OCI-LY7 (cell line): ENCODE results near the gene GRPEL2. TPM values are rescaled to one million over a fixed set of nuclear protein-coding genes. Genes with fewer than 3 reads are reported as not detected.

ENCODE experiments used
- BruUV-seq: library from RNA; stranded (reverse); fragments of 400-500 nt; replicated peaks from 2 replicates; lab custom pipeline; 2021; lab: Mats Ljungman, UMichigan
- CTCF ChIA-PET: fragments of 300-600 bp; sonication (Branson Sonifier 250); formaldehyde crosslinking; loops from one replicate; lab custom pipeline; 2022; ENCODE audit warnings: antibody characterized with exemption; ENCODE audit not compliant: unreplicated experiment; lab: Charles Lee
- POLR2A ChIA-PET: fragments of 300-600 bp; sonication (Branson Sonifier 250); formaldehyde crosslinking; loops from one replicate; lab custom pipeline; 2022; ENCODE audit warnings: antibody characterized with exemption; lab: Charles Lee
- DNase-seq: peaks from one replicate; pipeline ENCODE4 v3.0.0-alpha.2; 2015; ENCODE audit warnings: low spot score
- H2AFZ ChIP-seq: fragments of 200-600 bp; sonication (generic), shearing (Covaris generic); 2 replicates; pipeline ENCODE4 v1.6.1; 2014; ENCODE audit warnings: mild to moderate bottlenecking, antibody characterized with exemption, low read length, moderate library complexity
- H3K27ac ChIP-seq: fragments of 200-600 bp; sonication (generic); 2 replicates; pipeline ENCODE4 v1.5.1; 2014; ENCODE audit warnings: mixed run types, low read depth, mild to moderate bottlenecking, moderate library complexity, low read length, inconsistent platforms; ENCODE audit not compliant: poor library complexity, severe bottlenecking
- H3K36me3 ChIP-seq: fragments of 200-600 bp; sonication (generic); 2 replicates; pipeline ENCODE4 v1.6.1; 2014; ENCODE audit warnings: mild to moderate bottlenecking, antibody characterized with exemption, low read length, moderate library complexity, mixed read lengths; ENCODE audit not compliant: insufficient read depth
- H3K4me1 ChIP-seq: fragments of 200-600 bp; sonication (generic); 2 replicates; pipeline ENCODE4 v1.5.1; 2014; ENCODE audit warnings: mild to moderate bottlenecking, low read length; ENCODE audit not compliant: insufficient read depth, poor library complexity, severe bottlenecking
- H3K4me2 ChIP-seq: fragments of 200-600 bp; sonication (generic); 2 replicates; pipeline ENCODE4 v1.6.1; 2014; ENCODE audit warnings: mild to moderate bottlenecking, low read length
- H3K4me3 ChIP-seq: fragments of 200-600 bp; sonication (generic); 2 replicates; pipeline ENCODE4 v1.5.1; 2014; ENCODE audit warnings: mild to moderate bottlenecking, low read depth, low read length; ENCODE audit not compliant: poor library complexity, severe bottlenecking
- H3K79me2 ChIP-seq: fragments of 200-600 bp; sonication (generic); 2 replicates; pipeline ENCODE4 v1.6.1; 2016; ENCODE audit warnings: low read depth, mild to moderate bottlenecking, low read length, moderate library complexity, mixed read lengths; ENCODE audit not compliant: insufficient read depth
- H3K9me2 ChIP-seq: fragments of 200-600 bp; sonication (generic); 2 replicates; pipeline ENCODE4 v1.6.1; 2016; ENCODE audit warnings: mild to moderate bottlenecking, low read length, mixed read lengths; ENCODE audit not compliant: insufficient read depth
- H3K9me3 ChIP-seq: fragments of 200-600 bp; sonication (generic); 2 replicates; pipeline ENCODE4 v1.6.1; 2014; ENCODE audit warnings: mild to moderate bottlenecking, mixed run types, low read length, mixed read lengths
- H4K20me1 ChIP-seq: fragments of 200-600 bp; sonication (generic); 2 replicates; pipeline ENCODE4 v1.6.1; 2014; ENCODE audit warnings: mild to moderate bottlenecking, antibody characterized with exemption, low read length, moderate library complexity, mixed read lengths; ENCODE audit not compliant: insufficient read depth
- EZH2phosphoT487 ChIP-seq: fragments of 200-600 bp; sonication (generic); IDR thresholded peaks from 2 replicates; pipeline ENCODE4 v1.6.1; 2018; ENCODE audit warnings: low read depth, borderline replicate concordance, mild to moderate bottlenecking, mixed run types, antibody characterized with exemption, low read length, moderate library complexity, mixed read lengths
- intact Hi-C: fragments of 100-400 bp; cut with micrococcal nuclease; formaldehyde crosslinking; loops from one replicate; pipeline ENCODE4 v1.10.0; 2022; ENCODE audit not compliant: unreplicated experiment
- total RNA-seq, 2 experiments: library from RNA; depleted of rRNA in 1 of 2; stranded (reverse); fragments of >200 nt in 1 of 2; shearing (Covaris generic) in 1 of 2; gene quantifications; 2 replicates each; pipeline ENCODE4 v1.2.3, GENCODE V29; 2014 to 2022
- TF ChIP-seq, protein P1 (sequence below): fragments of 200-600 bp; sonication (generic); conservative IDR thresholded peaks from 2 replicates; pipeline ENCODE4 v1.5.1; 2014; ENCODE audit warnings: mild to moderate bottlenecking, antibody characterized with exemption, low read length, moderate library complexity, mixed read lengths

GRPEL2 gene
- total RNA-seq, 2 experiments from 2014 or later = 28.3 to 41.5 TPM

DNA sequence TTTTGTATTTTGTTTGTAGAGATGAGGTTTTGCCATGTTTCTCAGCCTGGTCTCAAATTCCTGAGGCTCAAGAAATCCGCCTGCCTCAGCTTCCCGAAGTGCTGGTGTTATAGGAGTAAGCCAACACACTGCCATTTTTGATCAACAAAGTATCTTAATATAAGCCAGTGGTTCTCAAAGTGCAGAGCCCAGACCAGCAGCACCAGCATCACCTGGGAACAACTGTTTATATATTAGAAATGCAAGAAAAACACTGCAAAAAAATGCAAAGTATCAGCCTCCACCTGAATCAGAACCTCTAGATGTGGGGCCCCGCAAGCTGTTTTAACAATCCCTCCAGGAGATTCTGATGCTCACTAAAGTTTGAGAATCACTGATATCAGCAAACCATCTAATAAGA is 27.6 kb downstream of the GRPEL2 start:
- Histone ChIP-seq H3K4me3 (no peak overlapping the region), H4K20me1 (no peaks in the 10 kb centered on the region), H2AFZ (no peak overlapping the region), H3K36me3 (no peaks in the 10 kb centered on the region), H3K4me1 (no peaks in the 10 kb centered on the region), H3K4me2 (no peak overlapping the region), H3K27ac (no peak overlapping the region), H3K9me3 (no peaks in the 10 kb centered on the region), H3K79me2 (no peaks in the 10 kb centered on the region), H3K9me2 (no peaks in the 10 kb centered on the region)
- ChIA-PET CTCF (interaction anchor here (1.3 to 1.7 kb wide), 3 partner anchors 10 to 59 kb away, joined by 3 to 10 read pairs (median 7); no protein-coding TSS in a partner anchor), POLR2A (interaction anchor here (0.6 kb wide), 2 partner anchors 21 to 105 kb away, joined by 3 read pairs; no protein-coding TSS in a partner anchor)
- BruUV-seq = no TSS peak
- intact Hi-C loops = no loop called here
- DNase-seq = no peak
- TF ChIP-seq, protein P1, sequence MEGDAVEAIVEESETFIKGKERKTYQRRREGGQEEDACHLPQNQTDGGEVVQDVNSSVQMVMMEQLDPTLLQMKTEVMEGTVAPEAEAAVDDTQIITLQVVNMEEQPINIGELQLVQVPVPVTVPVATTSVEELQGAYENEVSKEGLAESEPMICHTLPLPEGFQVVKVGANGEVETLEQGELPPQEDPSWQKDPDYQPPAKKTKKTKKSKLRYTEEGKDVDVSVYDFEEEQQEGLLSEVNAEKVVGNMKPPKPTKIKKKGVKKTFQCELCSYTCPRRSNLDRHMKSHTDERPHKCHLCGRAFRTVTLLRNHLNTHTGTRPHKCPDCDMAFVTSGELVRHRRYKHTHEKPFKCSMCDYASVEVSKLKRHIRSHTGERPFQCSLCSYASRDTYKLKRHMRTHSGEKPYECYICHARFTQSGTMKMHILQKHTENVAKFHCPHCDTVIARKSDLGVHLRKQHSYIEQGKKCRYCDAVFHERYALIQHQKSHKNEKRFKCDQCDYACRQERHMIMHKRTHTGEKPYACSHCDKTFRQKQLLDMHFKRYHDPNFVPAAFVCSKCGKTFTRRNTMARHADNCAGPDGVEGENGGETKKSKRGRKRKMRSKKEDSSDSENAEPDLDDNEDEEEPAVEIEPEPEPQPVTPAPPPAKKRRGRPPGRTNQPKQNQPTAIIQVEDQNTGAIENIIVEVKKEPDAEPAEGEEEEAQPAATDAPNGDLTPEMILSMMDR = no peak
- TF ChIP-seq EZH2phosphoT487 = no peak

DNA sequence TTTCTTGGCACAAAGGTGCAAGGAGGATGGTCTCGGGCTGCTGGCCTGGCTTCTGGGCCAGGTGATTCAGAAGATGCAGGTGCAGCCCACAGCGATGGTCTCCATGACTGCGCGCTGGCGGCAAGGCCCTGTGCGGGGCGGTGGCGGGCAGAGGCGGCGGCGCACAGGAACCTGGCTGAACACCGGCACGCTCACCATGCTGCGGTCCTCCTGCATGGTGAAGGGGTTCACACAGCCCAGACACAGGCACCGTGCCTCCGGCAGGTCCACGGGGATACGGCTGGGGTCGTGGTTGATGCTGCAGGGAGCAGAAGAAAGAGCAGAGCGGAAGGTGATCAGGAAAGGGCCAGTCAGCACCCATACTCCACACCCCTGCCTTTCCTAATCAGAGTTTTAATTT is 29.0 kb downstream of the GRPEL2 start:
- Histone ChIP-seq H3K4me1 (no peaks in the 10 kb centered on the region), H2AFZ (no peak overlapping the region), H3K4me3 (no peak overlapping the region), H3K79me2 (no peaks in the 10 kb centered on the region), H3K36me3 (no peaks in the 10 kb centered on the region), H3K9me3 (no peaks in the 10 kb centered on the region), H4K20me1 (no peaks in the 10 kb centered on the region), H3K9me2 (no peaks in the 10 kb centered on the region), H3K4me2 (no peak overlapping the region), H3K27ac (no peak overlapping the region)
- no TSS peak for BruUV-seq
- ChIA-PET POLR2A (no interaction called here), CTCF (no interaction called here)
- DNase-seq = no peak
- no peak for TF ChIP-seq EZH2phosphoT487
- TF ChIP-seq, protein P1 = no peak
- intact Hi-C loops = no loop called here

DNA sequence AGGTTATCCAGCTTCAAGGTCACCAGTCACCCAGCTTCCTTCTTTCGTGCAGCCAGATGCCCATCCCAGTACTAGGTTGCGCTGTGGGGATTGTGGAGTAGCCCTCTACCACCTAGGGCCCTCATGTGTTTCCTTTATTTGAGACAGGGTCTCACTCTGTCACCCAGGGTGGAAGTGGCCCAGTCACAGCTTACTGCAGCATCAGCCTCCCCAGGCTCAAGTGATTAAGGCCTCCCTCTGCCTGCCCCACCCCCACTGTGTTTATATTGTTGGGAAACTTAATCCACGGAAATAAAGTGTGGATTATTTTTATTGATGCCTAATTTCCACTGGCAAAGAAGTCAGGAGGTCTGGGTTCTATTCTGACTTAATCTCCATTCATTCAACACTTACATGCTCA is 29.5 kb downstream of the GRPEL2 start:
- no peaks in the 10 kb centered on the region for H3K4me1 ChIP-seq
- no peaks in the 10 kb centered on the region for H3K36me3 ChIP-seq
- no peak overlapping the region for H2AFZ ChIP-seq
- no peak for DNase-seq
- H3K79me2 ChIP-seq = no peaks in the 10 kb centered on the region
- no peaks in the 10 kb centered on the region for H3K9me2 ChIP-seq
- no peak overlapping the region for H3K4me3 ChIP-seq
- CTCF ChIA-PET = interaction anchor here (1.2 kb wide), 1 partner anchor 55 kb away, joined by 4 read pairs; no protein-coding TSS in a partner anchor
- intact Hi-C loops = no loop called here
- H4K20me1 ChIP-seq = no peaks in the 10 kb centered on the region
- H3K4me2 ChIP-seq = no peak overlapping the region
- H3K27ac ChIP-seq = no peak overlapping the region
- H3K9me3 ChIP-seq = no peaks in the 10 kb centered on the region
- POLR2A ChIA-PET = no interaction called here
- no peak for TF ChIP-seq EZH2phosphoT487
- TF ChIP-seq, protein P1 = no peak
- BruUV-seq = no TSS peak
